ENCODE measurements around the gene COL6A2.

DNA sequence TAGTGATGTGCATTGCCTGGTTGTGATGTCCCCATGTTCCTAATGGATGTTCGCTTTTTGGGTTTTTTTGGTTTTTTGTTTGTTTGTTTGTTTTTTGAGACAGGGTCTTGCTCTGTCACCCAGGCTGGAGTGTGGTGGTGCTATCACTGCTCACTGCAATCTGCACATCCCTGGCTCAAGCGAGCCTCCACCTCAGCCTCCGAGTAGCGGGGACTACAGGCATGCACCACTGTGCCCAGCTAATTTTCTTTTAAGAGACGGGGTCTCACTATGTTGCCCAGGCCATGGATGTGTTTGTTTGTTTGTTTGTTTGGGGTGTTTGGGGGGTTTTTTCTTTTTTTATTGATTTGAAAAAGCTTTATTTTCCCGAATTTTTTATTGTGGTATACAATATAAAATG lies 2.1 kb downstream of the COL6A2 start:
- TF ChIP-seq, protein P1, sequence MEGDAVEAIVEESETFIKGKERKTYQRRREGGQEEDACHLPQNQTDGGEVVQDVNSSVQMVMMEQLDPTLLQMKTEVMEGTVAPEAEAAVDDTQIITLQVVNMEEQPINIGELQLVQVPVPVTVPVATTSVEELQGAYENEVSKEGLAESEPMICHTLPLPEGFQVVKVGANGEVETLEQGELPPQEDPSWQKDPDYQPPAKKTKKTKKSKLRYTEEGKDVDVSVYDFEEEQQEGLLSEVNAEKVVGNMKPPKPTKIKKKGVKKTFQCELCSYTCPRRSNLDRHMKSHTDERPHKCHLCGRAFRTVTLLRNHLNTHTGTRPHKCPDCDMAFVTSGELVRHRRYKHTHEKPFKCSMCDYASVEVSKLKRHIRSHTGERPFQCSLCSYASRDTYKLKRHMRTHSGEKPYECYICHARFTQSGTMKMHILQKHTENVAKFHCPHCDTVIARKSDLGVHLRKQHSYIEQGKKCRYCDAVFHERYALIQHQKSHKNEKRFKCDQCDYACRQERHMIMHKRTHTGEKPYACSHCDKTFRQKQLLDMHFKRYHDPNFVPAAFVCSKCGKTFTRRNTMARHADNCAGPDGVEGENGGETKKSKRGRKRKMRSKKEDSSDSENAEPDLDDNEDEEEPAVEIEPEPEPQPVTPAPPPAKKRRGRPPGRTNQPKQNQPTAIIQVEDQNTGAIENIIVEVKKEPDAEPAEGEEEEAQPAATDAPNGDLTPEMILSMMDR (IDR thresholded peaks at IDR 0.05), result no peak
- no peak for TF ChIP-seq EZH2 (IDR thresholded peaks at IDR 0.05)

Data from neural progenitor cell (in vitro differentiated cells).